Activated naive CD4-positive, alpha-beta T cell treated with anti-CD3 and anti-CD28 coated beads, Interleukin-2, amount 10 ng/mL, durations not matched to agents 7 days and 5 days (primary cell): Measurements from ENCODE around the gene EWSR1.

Source experiments
- CTCF ChIA-PET: fragments of 350-600 bp; sonication (Branson Sonifier 250); formaldehyde crosslinking; loops from one replicate; lab custom pipeline; 2021; ENCODE audit warnings: antibody characterized with exemption; lab: Charles Lee
- DNase-seq: peaks from one replicate; pipeline ENCODE4 v3.0.0-alpha.2; 2020
- H3K27ac Mint-ChIP-seq: one replicate; pipeline ENCODE4 v1.8.0; 2021; ENCODE audit warnings: mild to moderate bottlenecking, moderate library complexity, mixed read lengths
- H3K27me3 Mint-ChIP-seq: one replicate; pipeline ENCODE4 v1.8.0; 2021; ENCODE audit warnings: mild to moderate bottlenecking, mixed read lengths
- H3K36me3 Mint-ChIP-seq: one replicate; pipeline ENCODE4 v1.8.0; 2021; ENCODE audit warnings: mixed read lengths
- H3K4me1 Mint-ChIP-seq: one replicate; pipeline ENCODE4 v1.8.0; 2021; ENCODE audit warnings: mixed read lengths
- H3K4me3 Mint-ChIP-seq: one replicate; pipeline ENCODE4 v1.8.0; 2021; ENCODE audit warnings: mild to moderate bottlenecking, moderate library complexity, mixed read lengths
- H3K9me3 Mint-ChIP-seq: one replicate; pipeline ENCODE4 v1.8.0; 2021; ENCODE audit warnings: mixed read lengths

Gene EWSR1

DNA sequence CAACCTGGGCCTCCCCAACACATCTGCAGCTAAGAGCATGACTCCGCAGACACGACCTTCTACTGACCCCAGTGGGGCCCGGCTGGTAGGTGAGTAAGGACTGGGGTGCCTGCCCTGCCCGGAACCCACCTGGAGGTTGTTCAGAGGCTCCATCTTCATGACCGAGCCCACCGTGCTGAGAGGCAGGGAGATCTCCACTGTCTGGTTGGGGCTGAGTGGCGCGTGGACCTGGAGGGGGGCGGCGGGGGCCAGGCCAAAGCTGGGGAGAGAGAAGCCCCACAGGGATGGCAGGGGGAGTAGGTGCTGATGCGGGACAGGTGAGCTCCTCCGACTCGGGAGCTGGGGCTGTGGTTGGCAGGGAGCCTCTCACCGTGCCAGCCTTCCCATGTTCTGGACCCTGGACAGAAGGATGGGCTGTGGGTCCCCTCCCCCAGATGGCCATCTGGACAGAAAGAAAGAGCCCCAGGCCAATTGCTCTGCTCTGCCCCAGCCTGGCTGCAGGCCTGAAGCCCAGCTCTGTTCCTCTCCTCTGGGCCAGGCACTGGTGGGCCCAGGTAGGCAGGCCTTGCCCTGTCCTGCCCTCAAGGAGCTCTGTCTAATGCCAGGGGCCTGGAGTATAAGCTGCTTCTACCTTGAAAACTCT lies 63.7 kb downstream of the EWSR1 start:
- Mint-ChIP-seq H3K27me3 (no peaks in the 10 kb centered on the region), H3K9me3 (no peaks in the 10 kb centered on the region), H3K27ac (no peak overlapping the region), H3K4me1 (no peaks in the 10 kb centered on the region), H3K36me3 (peaks cover 13% of the 10 kb centered on the region), H3K4me3 (no peak overlapping the region)
- DNase-seq = no peak
- CTCF ChIA-PET = no interaction called here

DNA sequence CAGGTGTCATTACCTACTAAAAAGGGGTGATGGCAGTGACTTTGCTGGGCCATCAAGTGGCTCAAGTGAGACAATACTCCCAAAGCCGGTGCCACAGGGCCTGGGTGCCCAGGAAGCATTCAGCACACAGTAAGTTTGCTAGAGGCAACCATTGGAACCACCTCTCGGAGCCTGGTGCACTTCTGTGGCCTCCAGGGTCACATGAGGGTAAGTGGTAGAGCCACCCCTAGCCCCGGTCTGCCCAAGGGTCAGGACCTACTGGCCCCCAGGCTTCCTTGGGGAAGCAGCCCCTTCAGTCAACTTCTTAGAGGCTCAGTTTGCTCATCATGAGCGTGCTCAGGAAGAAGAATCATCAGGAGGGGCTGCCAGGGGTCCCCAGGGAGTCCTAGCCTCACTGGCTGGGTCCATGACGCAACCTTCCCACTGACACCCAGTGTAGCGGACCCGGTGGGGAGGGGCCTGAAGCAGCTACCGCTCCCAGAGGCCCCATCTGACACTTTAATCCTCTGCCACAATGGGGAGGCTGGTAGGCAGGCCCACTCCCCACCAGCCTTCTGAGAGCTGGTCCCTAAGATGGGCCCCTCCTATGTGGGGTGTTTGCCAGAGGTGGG lies 64.9 kb downstream of the EWSR1 start:
- Mint-ChIP-seq H3K9me3 (no peaks in the 10 kb centered on the region), H3K36me3 (peaks cover 20% of the 10 kb centered on the region), H3K4me1 (no peaks in the 10 kb centered on the region), H3K27ac (no peak overlapping the region), H3K4me3 (no peak overlapping the region), H3K27me3 (no peaks in the 10 kb centered on the region)
- CTCF ChIA-PET = no interaction called here
- DNase-seq = no peak

DNA sequence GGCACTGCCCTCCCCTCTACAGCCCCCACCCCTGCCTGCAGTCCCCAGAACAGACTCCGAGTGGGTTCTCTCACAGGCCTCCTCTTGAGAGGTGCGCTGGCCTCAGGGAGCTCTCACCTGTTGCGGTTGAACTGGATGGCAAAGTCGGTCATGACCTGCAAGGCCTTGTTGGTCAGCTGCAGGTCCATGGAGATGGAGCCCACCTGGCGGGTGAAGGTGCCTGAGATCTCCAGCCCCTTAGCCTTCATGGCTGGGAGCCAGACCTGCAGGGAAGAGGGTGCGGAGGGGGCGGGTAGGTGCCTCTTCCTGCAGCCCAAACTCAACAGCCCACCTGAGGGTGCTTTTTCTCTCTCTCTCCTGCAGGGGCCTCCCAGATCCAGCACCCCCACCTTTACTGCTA lies 66.1 kb downstream of the EWSR1 start:
- Mint-ChIP-seq H3K4me1 (no peaks in the 10 kb centered on the region), H3K36me3 (peaks cover 30% of the 10 kb centered on the region), H3K27me3 (no peaks in the 10 kb centered on the region), H3K27ac (no peak overlapping the region), H3K9me3 (no peaks in the 10 kb centered on the region), H3K4me3 (no peak overlapping the region)
- no peak for DNase-seq
- CTCF ChIA-PET = interaction anchor here (1.0 kb wide), 1 partner anchor 22 kb away, joined by 3 read pairs; no protein-coding TSS in a partner anchor

DNA sequence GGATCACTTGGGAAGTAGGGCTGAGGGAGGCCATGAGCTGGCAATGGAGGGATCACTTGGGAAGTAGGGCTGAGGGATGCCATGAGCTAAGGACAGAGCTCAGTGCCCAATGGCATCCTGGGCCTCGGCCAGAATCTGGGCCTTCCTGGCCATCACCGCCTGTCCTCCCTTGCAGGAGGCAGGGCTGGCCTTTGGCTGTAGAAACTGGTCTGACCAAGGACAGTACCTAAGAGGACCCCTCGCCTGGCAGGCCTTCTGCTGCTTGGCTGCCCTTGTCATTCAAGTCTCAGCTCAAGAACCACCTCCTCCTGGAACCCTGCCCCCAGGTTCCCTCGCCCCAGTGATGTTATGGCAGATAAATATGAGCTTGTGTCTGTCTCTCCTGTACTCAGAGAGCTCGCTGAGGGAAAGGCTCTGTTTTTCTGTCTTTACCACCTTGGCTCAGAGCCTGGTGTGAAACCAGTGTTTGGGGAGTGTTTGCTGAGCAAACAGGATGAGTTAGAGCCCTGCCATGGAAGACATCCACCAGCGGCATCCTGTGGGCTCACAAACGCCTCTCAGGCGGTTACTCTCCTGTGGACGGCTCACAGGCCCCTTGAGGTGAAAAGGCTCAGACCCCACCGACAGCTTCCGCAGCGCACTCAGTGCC lies 66.8 kb downstream of the EWSR1 start:
- Mint-ChIP-seq H3K4me1 (no peaks in the 10 kb centered on the region), H3K36me3 (peaks cover 36% of the 10 kb centered on the region)
- CTCF ChIA-PET = no interaction called here

DNA sequence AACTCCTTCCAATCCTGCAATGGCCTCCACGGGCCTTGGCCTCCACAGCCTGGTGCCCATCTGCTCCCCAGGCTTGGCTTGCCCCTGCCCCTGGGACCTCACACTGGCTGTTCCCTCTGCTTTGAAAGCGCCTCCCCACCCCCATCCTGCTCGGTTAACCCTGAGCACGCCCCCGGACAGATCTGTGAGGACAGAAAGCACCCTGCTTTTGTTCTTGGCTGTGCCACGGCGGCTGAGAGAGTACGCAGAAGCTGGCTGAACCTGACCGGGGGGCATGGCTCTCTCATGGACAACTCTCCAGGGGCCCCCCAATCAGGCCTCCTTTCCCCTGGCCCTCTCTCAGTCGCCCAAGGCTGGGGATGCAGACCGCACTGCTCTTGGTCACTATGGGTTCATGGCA lies 67.6 kb downstream of the EWSR1 start:
- no peaks in the 10 kb centered on the region for H3K4me1 Mint-ChIP-seq
- H3K4me3 Mint-ChIP-seq = no peak overlapping the region
- no peak overlapping the region for H3K27ac Mint-ChIP-seq
- DNase-seq = no peak
- peaks cover 36% of the 10 kb centered on the region for H3K36me3 Mint-ChIP-seq
- no peaks in the 10 kb centered on the region for H3K9me3 Mint-ChIP-seq
- CTCF ChIA-PET = no interaction called here
- no peaks in the 10 kb centered on the region for H3K27me3 Mint-ChIP-seq

More for the DNA sequence above, 66.8 kb downstream of the EWSR1 start:
- DNase-seq = no peak
- H3K27me3 Mint-ChIP-seq = no peaks in the 10 kb centered on the region
- H3K9me3 Mint-ChIP-seq = no peaks in the 10 kb centered on the region
- H3K4me3 Mint-ChIP-seq = no peak overlapping the region
- no peak overlapping the region for H3K27ac Mint-ChIP-seq

DNA sequence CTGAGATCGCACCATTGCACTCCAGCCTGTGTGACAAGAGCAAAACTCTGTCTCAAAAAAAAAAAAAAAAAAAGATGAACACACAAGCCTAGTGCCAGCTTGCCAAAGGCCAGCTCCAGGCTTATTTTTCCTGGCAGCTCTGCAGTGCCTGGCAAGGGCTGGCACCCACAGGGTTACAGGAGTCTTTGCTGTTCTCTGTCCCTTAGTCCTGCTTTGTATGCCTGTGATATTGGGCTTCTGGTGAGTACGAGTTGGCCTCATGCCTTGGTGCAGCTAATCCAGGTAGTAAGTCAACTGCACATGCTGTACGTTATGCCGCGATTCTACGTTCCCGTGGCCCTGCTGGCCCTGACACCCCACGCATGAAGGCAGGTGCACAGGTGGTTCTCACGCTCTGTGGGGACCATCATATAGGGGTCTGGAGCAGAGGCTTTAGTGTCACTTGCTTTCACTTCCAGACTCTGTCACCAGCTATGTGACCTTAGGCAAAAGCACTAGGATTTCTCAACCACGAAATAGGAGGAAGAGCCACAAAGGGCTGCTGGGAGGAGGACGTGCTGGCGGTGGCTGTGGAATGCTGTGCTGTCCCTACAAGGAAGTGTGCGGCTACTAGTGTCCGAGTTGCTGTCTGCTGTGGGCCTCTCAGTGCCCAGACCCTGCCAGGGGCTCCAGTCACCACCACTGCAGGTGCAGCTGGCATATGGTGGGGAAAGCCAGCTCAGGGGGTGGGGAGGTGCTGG lies 68.9 kb downstream of the EWSR1 start:
- Mint-ChIP-seq H3K4me3 (no peak overlapping the region), H3K9me3 (no peaks in the 10 kb centered on the region), H3K27me3 (no peaks in the 10 kb centered on the region), H3K36me3 (peaks cover 44% of the 10 kb centered on the region), H3K4me1 (no peaks in the 10 kb centered on the region), H3K27ac (no peak overlapping the region)
- CTCF ChIA-PET = no interaction called here
- no peak for DNase-seq

DNA sequence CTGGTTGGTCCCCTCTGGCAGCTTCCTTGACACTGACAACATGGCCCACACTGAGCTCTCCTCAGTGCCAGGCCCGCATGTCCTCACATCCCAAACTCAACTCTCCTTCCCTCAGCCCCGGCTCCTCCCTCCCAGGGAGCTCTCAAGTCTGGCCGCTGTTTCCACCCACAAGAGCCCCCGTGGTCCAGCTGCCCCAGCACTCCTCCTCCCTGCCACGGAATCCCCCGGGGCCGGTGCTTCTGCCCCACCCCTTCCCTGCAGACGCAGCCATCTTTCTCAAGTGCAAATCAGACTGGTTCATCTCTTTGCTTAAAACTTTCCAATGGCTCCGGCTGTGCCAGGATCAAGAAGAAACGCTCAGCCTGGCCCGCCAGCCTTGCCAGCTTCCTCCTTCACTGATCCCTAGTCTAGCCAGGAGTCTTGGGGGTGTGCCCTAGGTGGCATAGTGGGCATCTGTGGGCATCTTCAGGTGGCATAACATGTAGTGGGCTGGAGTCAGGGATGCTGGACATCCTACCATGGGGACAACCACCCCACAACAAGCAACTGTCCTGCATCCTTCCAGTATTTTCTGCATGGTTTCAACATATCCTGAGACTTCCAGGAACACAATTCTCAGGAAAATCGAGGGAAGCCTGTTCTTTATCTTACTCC lies 69.7 kb downstream of the EWSR1 start:
- no peak for DNase-seq
- no peaks in the 10 kb centered on the region for H3K9me3 Mint-ChIP-seq
- no peaks in the 10 kb centered on the region for H3K4me1 Mint-ChIP-seq
- no peak overlapping the region for H3K4me3 Mint-ChIP-seq
- H3K36me3 Mint-ChIP-seq = peaks cover 42% of the 10 kb centered on the region
- CTCF ChIA-PET = no interaction called here
- H3K27me3 Mint-ChIP-seq = no peaks in the 10 kb centered on the region
- no peak overlapping the region for H3K27ac Mint-ChIP-seq

DNA sequence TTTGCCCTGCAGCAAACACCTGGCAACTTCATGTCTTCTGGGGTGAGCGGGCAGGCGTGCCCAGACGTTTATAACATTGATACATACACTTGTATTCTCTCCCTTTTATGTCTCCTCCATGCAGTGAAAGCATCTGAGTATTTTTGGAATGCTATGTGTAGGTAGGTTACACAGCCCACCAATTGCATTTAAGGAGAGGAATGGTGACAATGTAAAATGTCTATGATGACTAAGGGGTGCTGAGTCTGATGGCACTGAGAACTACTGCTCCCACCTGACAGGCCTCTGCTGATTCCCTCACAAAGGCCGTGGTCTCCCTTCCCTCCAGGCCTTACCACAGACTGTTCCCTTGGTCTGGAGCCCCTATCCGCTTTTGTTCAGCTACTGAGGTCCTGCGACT lies 70.3 kb downstream of the EWSR1 start:
- peaks cover 47% of the 10 kb centered on the region for H3K36me3 Mint-ChIP-seq
- no peaks in the 10 kb centered on the region for H3K9me3 Mint-ChIP-seq
- H3K27me3 Mint-ChIP-seq = no peaks in the 10 kb centered on the region
- H3K4me3 Mint-ChIP-seq = no peak overlapping the region
- CTCF ChIA-PET = interaction anchor here (0.7 kb wide), 1 partner anchor 20 kb away, joined by 3 read pairs; no protein-coding TSS in a partner anchor
- no peak for DNase-seq
- no peak overlapping the region for H3K27ac Mint-ChIP-seq
- H3K4me1 Mint-ChIP-seq = no peaks in the 10 kb centered on the region

DNA sequence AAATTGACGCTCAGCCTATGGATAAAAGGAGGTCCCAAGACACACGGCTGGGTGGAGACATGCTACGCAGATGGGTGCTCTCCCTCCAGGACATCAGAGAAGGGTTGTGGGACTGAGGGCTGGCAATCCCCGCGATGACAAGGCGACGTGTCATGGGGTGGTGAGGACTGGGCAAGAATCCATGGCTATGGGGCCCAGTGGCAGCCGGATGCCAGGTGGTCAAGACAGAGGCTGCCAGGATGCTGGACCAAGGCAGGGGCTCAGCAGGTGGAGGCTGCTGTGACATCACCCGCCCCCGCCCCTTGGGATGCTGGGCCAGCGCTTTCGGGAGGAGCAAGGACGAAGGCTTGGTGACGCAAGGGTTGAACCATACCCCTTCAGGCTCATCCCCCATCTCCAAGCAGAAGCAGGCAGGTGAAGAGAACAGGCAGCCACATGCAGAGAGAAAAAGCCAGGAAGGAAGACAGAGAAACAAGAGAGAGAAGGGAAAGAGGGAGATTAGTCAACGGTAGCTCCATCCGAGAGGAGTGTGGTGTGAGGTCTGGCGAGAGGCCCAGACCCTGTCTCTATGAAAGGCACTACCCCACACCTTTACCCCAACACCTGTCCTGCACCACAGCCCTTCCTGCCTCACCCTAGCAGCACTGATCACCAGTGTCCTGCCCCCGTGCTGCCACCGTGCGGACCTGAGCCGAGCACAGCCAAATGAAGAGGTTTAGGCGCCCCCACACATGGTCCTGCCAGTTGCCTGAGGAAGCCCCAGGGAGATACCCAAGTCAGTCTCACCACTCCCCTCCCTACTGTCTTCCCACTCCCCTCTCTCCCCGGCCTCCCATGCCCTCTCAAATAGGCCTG lies 71.5 kb downstream of the EWSR1 start:
- Mint-ChIP-seq H3K36me3 (peaks cover 50% of the 10 kb centered on the region), H3K27me3 (no peaks in the 10 kb centered on the region), H3K27ac (no peak overlapping the region), H3K4me3 (no peak overlapping the region), H3K4me1 (no peaks in the 10 kb centered on the region), H3K9me3 (no peaks in the 10 kb centered on the region)
- DNase-seq = no peak
- CTCF ChIA-PET = no interaction called here

DNA sequence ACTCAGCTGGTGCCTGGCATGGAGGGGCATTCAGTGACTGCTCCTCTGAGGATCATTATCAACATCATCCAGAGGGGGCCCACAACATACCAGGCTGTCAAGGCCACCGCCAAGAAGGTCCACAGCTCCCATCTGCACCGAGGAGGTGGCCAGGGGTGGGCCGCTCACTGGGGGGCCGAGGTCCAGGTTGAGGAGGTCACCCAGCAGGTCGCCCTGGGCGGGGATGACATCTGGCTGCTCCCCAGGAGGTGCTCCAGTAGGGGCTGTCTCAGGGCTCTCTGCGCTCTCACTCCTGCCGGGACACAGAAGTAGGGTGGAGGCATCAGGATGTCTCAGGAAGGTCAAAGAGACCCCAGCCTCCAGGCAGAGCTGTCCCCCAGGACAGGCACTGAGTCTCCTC lies 72.5 kb downstream of the EWSR1 start:
- peaks cover 48% of the 10 kb centered on the region for H3K36me3 Mint-ChIP-seq
- H3K4me1 Mint-ChIP-seq = no peaks in the 10 kb centered on the region
- H3K27ac Mint-ChIP-seq = no peak overlapping the region
- CTCF ChIA-PET = no interaction called here
- no peak for DNase-seq
- no peak overlapping the region for H3K4me3 Mint-ChIP-seq
- no peaks in the 10 kb centered on the region for H3K9me3 Mint-ChIP-seq
- H3K27me3 Mint-ChIP-seq = no peaks in the 10 kb centered on the region

DNA sequence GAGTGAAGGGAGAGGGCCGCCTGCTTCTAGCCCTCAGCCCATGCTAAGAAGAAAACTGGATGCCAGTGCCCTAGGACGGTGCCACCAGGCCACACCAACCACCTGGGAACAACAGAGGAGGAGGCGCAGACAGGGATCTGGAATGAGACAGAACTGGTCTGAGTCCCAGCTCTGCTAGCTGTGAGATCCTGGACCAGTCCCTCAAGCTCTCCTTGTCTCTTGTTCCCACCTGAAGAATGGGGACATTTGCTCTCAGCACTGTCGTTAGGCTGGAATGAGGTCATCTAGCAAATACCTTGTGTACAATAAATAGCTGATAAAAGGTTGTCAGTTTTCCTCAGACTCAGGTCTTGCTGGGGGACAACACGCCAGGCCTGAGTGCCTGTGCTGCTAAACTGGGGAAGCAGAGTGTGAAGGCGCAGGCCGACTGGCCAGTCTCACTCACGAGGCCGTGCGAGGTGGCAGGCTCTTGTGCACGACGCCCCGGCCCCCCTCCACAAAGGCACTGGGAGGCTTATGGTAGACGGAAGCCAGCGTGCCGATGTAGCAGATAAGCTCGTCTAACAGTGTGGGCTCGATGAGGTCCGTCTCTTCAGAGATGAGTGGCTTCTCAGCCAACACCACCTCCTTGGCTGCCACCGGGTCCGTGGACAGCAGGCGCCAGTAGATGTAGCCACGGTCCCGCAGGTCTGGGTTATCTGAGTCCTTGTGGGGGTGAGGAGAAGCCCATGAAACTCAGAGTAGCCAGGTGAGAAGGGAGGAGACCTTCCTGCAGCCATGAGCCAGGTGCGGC lies 73.2 kb downstream of the EWSR1 start:
- CTCF ChIA-PET = no interaction called here
- H3K36me3 Mint-ChIP-seq = peaks cover 48% of the 10 kb centered on the region
- no peak overlapping the region for H3K27ac Mint-ChIP-seq
- no peak overlapping the region for H3K4me3 Mint-ChIP-seq
- no peaks in the 10 kb centered on the region for H3K27me3 Mint-ChIP-seq
- no peaks in the 10 kb centered on the region for H3K4me1 Mint-ChIP-seq
- DNase-seq = no peak
- H3K9me3 Mint-ChIP-seq = no peaks in the 10 kb centered on the region

DNA sequence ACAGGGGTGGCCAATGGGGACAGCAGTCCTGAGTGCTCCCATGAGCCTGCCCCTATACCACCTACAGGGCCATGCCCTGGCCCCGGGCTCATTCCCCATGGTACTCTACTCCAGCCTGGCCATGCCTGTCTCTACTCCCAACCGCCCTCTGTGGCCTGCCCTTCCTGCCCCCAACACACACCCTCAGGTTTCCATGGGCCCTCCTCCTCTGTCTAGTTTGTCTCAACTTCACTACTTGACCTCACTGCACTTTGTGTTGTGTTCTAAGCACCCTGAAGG lies 73.7 kb downstream of the EWSR1 start:
- DNase-seq = no peak
- Mint-ChIP-seq H3K36me3 (peaks cover 49% of the 10 kb centered on the region), H3K4me3 (no peak overlapping the region), H3K4me1 (no peaks in the 10 kb centered on the region), H3K27ac (no peak overlapping the region), H3K9me3 (no peaks in the 10 kb centered on the region), H3K27me3 (no peaks in the 10 kb centered on the region)
- CTCF ChIA-PET = no interaction called here

DNA sequence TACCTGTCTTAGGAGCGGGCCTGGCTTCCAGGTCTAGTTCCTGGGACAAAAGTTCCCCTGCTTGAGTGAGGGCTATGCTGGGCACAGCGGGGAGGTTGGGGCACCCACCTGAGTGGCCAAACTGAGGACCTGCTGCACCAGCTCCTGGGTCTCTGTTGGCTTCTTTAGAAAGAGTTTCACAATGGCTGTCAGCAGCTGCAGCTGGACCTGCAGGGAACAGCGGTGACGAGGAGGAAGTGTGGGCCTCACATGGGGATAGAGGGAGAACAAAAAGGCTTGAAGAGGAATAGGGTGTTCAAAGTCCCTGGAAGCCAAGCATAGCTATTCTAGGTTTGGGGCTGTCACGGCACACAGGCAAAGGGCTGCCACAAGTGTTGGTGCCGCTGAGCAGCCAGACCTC lies 74.1 kb downstream of the EWSR1 start:
- H3K9me3 Mint-ChIP-seq = no peaks in the 10 kb centered on the region
- H3K36me3 Mint-ChIP-seq = peaks cover 49% of the 10 kb centered on the region
- no peak for DNase-seq
- CTCF ChIA-PET = no interaction called here
- H3K27ac Mint-ChIP-seq = no peak overlapping the region
- no peaks in the 10 kb centered on the region for H3K27me3 Mint-ChIP-seq
- no peaks in the 10 kb centered on the region for H3K4me1 Mint-ChIP-seq
- H3K4me3 Mint-ChIP-seq = no peak overlapping the region
